Measurements from ENCODE around the gene SEPTIN5.

- TF ChIP-seq GATA2 (IDR thresholded peaks at IDR 0.05; ENCODE audit: low read depth, low read length) (no peak), GATA3 (IDR thresholded peaks at IDR 0.05; ENCODE audit: low read depth, low read length) (no peak)
Measured at GRCh38 chr22:19669570-19669969, 44.7 kb upstream of the SEPTIN5 start.

Measured in SH-SY5Y (cell line).